Osteocyte (in vitro differentiated cells): Measurements from ENCODE around the gene RFX6. TPM values are rescaled to one million over a fixed set of nuclear protein-coding genes. Genes with fewer than 3 reads are reported as not detected.

Experiments
- DNase-seq: peaks from one replicate; pipeline ENCODE4 v3.0.0; 2021; ENCODE audit warnings: mixed read lengths; ENCODE audit not compliant: unreplicated experiment; ENCODE audit errors: extremely low spot score
- H3K27ac Mint-ChIP-seq: one replicate; pipeline ENCODE4 v1.8.0; 2021; ENCODE audit warnings: mild to moderate bottlenecking, mixed read lengths; ENCODE audit not compliant: unreplicated experiment
- H3K27me3 Mint-ChIP-seq: one replicate; pipeline ENCODE4 v1.8.0; 2021; ENCODE audit warnings: mixed read lengths; ENCODE audit not compliant: unreplicated experiment
- H3K36me3 Mint-ChIP-seq: one replicate; pipeline ENCODE4 v1.8.0; 2021; ENCODE audit warnings: mixed read lengths; ENCODE audit not compliant: unreplicated experiment
- H3K4me1 Mint-ChIP-seq: one replicate; pipeline ENCODE4 v1.8.0; 2021; ENCODE audit warnings: mixed read lengths; ENCODE audit not compliant: unreplicated experiment
- H3K4me3 Mint-ChIP-seq: one replicate; pipeline ENCODE4 v1.8.0; 2021; ENCODE audit warnings: mild to moderate bottlenecking, moderate library complexity, mixed read lengths; ENCODE audit not compliant: unreplicated experiment
- H3K9me3 Mint-ChIP-seq: one replicate; pipeline ENCODE4 v1.8.0; 2021; ENCODE audit warnings: mixed read lengths; ENCODE audit not compliant: unreplicated experiment
- CTCF ChIP-seq: fragments of 200-600 bp; sonication (generic); IDR thresholded peaks from 2 replicates; pipeline ENCODE4 v1.5.0; 2021; ENCODE audit warnings: antibody characterized with exemption, mild to moderate bottlenecking, moderate library complexity
- total RNA-seq: library from RNA; stranded (reverse); gene quantifications from 2 replicates; pipeline ENCODE4 v1.2.1, GENCODE V29; 2021

Gene RFX6
- total RNA-seq, 1 donor from 2014 or later: not detected

- H3K27ac Mint-ChIP-seq: no peak overlapping the region
- H3K27me3 Mint-ChIP-seq: peaks cover 27% of the 10 kb centered on the region
- H3K9me3 Mint-ChIP-seq: no peaks in the 10 kb centered on the region
- TF ChIP-seq CTCF: no peak
- H3K36me3 Mint-ChIP-seq: no peaks in the 10 kb centered on the region
- no peak for DNase-seq
- H3K4me3 Mint-ChIP-seq: no peak overlapping the region
- H3K4me1 Mint-ChIP-seq: no peaks in the 10 kb centered on the region
Observed at GRCh38 chr6:116883005-116883404, 6.0 kb downstream of the RFX6 start.

- no peak for DNase-seq
- Mint-ChIP-seq H3K4me1 (no peaks in the 10 kb centered on the region), H3K27me3 (peaks cover 32% of the 10 kb centered on the region), H3K36me3 (no peaks in the 10 kb centered on the region), H3K4me3 (no peak overlapping the region), H3K9me3 (no peaks in the 10 kb centered on the region), H3K27ac (no peak overlapping the region)
- no peak for TF ChIP-seq CTCF
Observed at GRCh38 chr6:116884530-116884929, 7.5 kb downstream of the RFX6 start.

GRCh38 chr6:116887168-116887567, 10.1 kb downstream of the RFX6 start:
- no peak for TF ChIP-seq CTCF
- Mint-ChIP-seq H3K27me3 (peaks cover 32% of the 10 kb centered on the region), H3K9me3 (no peaks in the 10 kb centered on the region), H3K4me1 (no peaks in the 10 kb centered on the region), H3K36me3 (no peaks in the 10 kb centered on the region), H3K4me3 (no peak overlapping the region), H3K27ac (no peak overlapping the region)
- DNase-seq: no peak

GRCh38 chr6:116887894-116888293, 10.9 kb downstream of the RFX6 start:
- H3K27me3 Mint-ChIP-seq: peaks cover 29% of the 10 kb centered on the region
- no peak for TF ChIP-seq CTCF
- no peaks in the 10 kb centered on the region for H3K4me1 Mint-ChIP-seq
- no peak overlapping the region for H3K4me3 Mint-ChIP-seq
- H3K27ac Mint-ChIP-seq: no peak overlapping the region
- no peak for DNase-seq
- no peaks in the 10 kb centered on the region for H3K9me3 Mint-ChIP-seq
- H3K36me3 Mint-ChIP-seq: no peaks in the 10 kb centered on the region

GRCh38 chr6:116888732-116889360, 11.8 kb downstream of the RFX6 start:
- no peak for DNase-seq
- Mint-ChIP-seq H3K27me3 (peaks cover 23% of the 10 kb centered on the region), H3K27ac (no peak overlapping the region), H3K4me3 (no peak overlapping the region), H3K4me1 (no peaks in the 10 kb centered on the region), H3K9me3 (no peaks in the 10 kb centered on the region), H3K36me3 (no peaks in the 10 kb centered on the region)
- no peak for TF ChIP-seq CTCF
